Transverse colon (tissue), 4 donors: ENCODE data around the gene WDR89. TPM values are rescaled to one million over a fixed set of nuclear protein-coding genes. Genes with fewer than 3 reads are reported as not detected.

Experiments
- DNase-seq: peaks from one replicate; pipeline ENCODE4 v3.0.0-alpha.2; 2019
- H3K27ac ChIP-seq, 4 donors: fragments of 200-600 bp; sonication (generic); 2 replicates each; pipeline ENCODE4 v1.5.1; 2016 to 2018; ENCODE audit warnings: inconsistent platforms in 4 of 4
- H3K27me3 ChIP-seq: fragments of 200-600 bp; sonication (generic); 2 replicates; pipeline ENCODE4 v1.5.1; 2017; ENCODE audit warnings: inconsistent platforms
- H3K36me3 ChIP-seq, 4 donors: fragments of 200-600 bp; sonication (generic); 2 replicates each; pipeline ENCODE4 v1.5.1; 2017 to 2019; ENCODE audit warnings: inconsistent platforms in 4 of 4
- H3K4me1 ChIP-seq, 4 donors: fragments of 200-600 bp; sonication (generic); 2 replicates each; pipeline ENCODE4 v1.5.1; 2017 to 2020; ENCODE audit warnings: inconsistent platforms in 4 of 4
- H3K4me3 ChIP-seq, 4 donors: fragments of 200-600 bp; sonication (generic); 1 replicate in 1 of 4; 2 replicates in 3 of 4; pipeline versions ENCODE4 v1.5.1 to v1.6.1; 2017 to 2019; ENCODE audit warnings: inconsistent platforms in 4 of 4
- H3K9me3 ChIP-seq, 2 donors: fragments of 200-600 bp; sonication (generic); 2 replicates each; pipeline ENCODE4 v1.5.1; 2017 to 2019; ENCODE audit warnings: inconsistent platforms in 2 of 2
- CTCF ChIP-seq, 5 experiments: fragments of 200-600 bp in 3 of 5; fragments of 450-650 bp in 2 of 5; sonication (generic) in 3 of 5; IDR thresholded peaks; 1 replicate in 2 of 5; 2 replicates in 3 of 5; pipeline ENCODE4 v1.5.1; 2016 to 2017; ENCODE audit warnings: antibody characterized with exemption in 5 of 5, inconsistent platforms in 3 of 5, mild to moderate bottlenecking in 2 of 5, moderate library complexity in 1 of 5
- EP300 ChIP-seq: sonication (generic); formaldehyde crosslinking; IDR thresholded peaks from one replicate; pipeline ENCODE4 v1.6.1; 2017; ENCODE audit warnings: antibody characterized with exemption, low read depth
- POLR2A ChIP-seq: fragments of 450-650 bp; IDR thresholded peaks from one replicate; pipeline ENCODE4 v1.6.1; 2016; ENCODE audit warnings: antibody characterized with exemption, mild to moderate bottlenecking, moderate library complexity
- POLR2AphosphoS5 ChIP-seq, 3 donors: sonication (generic); formaldehyde crosslinking; IDR thresholded peaks; one replicate each; pipeline ENCODE4 v1.6.1; 2016; ENCODE audit warnings: antibody characterized with exemption in 3 of 3
- WGBS, 2 donors: methylation state at CpG; one replicate each; pipeline ENCODE4 v1.1.5; 2018; ENCODE audit warnings: low coverage in 1 of 2; 5-methylcytosine and 5-hydroxymethylcytosine counted together
- in situ Hi-C, 4 donors: fragments of 200-750 bp; cut with MboI; loops; one replicate each; pipeline versions ENCODE4 v1.15.0 to v1.15.1; 2017; ENCODE audit warnings: low sequenced_read_pairs in 3 of 4, low pct_ligation_motif_present in 1 of 4, low pct_unique_long_range_greater_than_20kb in 1 of 4
- intact Hi-C: fragments of 100-400 bp; cut with DNase I; formaldehyde crosslinking; loops from one replicate; pipeline ENCODE4 v1.15.1; 2023; ENCODE audit warnings: low total_unique reads
- total RNA-seq, 4 donors: library from RNA; depleted of rRNA; stranded (reverse); fragments of >200 nt; gene quantifications; one replicate each; pipeline ENCODE4 v1.1.0, GENCODE V29; 2016

WDR89 gene
- total RNA-seq, 4 donors from 2014 or later, result 3.8 to 17.2 (median 7.2) TPM

- no peak overlapping the region for H3K27ac ChIP-seq
- no peaks in the 10 kb centered on the region for H3K27me3 ChIP-seq
- H3K4me1 ChIP-seq, result peaks cover 0 to 11% (median 2%) of the 10 kb centered on the region in 4 donors
- no peak overlapping the region for H3K4me3 ChIP-seq
- no peak for DNase-seq
- H3K36me3 ChIP-seq, result no peaks in the 10 kb centered on the region
- in situ Hi-C loops (no loop called here), intact Hi-C loops (no loop called here)
- TF ChIP-seq CTCF (IDR thresholded peaks at IDR 0.05), result no peak
- no peak for TF ChIP-seq POLR2AphosphoS5 (IDR thresholded peaks at IDR 0.05)
- TF ChIP-seq EP300, result no peak
- no peak for TF ChIP-seq POLR2A
- H3K9me3 ChIP-seq, result no peaks in the 10 kb centered on the region
- WGBS, 2 donors, result 80 to 95% methylated on average over 1 to 5 of the region's 5 CpGs
Measured at GRCh38 chr14:63604626-63605025, 37.0 kb downstream of the WDR89 start.

GRCh38 chr14:63603749-63604277, 37.9 kb downstream of the WDR89 start:
- 72 to 85% methylated on average over 2 to 5 of the region's 5 CpGs for WGBS, 2 donors
- Histone ChIP-seq H3K27ac (no peak overlapping the region), H3K27me3 (no peaks in the 10 kb centered on the region), H3K9me3 (no peaks in the 10 kb centered on the region), H3K4me1 (peaks cover 0 to 11% (median 2%) of the 10 kb centered on the region in 4 donors), H3K36me3 (peaks cover 0 to 3% (median 0%) of the 10 kb centered on the region in 4 donors), H3K4me3 (no peak overlapping the region)
- intact Hi-C loops, result no loop called here
- no peak for DNase-seq
- TF ChIP-seq POLR2A (no peak), POLR2AphosphoS5 (IDR thresholded peaks at IDR 0.05) (no peak), EP300 (no peak), CTCF (IDR thresholded peaks at IDR 0.05) (no peak)
- in situ Hi-C loops, result no loop called here

- no peaks in the 10 kb centered on the region for H3K27me3 ChIP-seq
- H3K9me3 ChIP-seq, result peaks cover 0 to 5% of the 10 kb centered on the region in 2 donors
- intact Hi-C loops, result no loop called here
- no peak for DNase-seq
- no peaks in the 10 kb centered on the region for H3K4me1 ChIP-seq
- WGBS, 2 donors, result 92 to 96% methylated on average over 3 to 4 of the region's 4 CpGs
- H3K36me3 ChIP-seq, result peaks cover 0 to 12% (median 3%) of the 10 kb centered on the region in 4 donors
- no peak overlapping the region for H3K27ac ChIP-seq
- in situ Hi-C loops, result no loop called here
- no peak overlapping the region for H3K4me3 ChIP-seq
- TF ChIP-seq EP300 (no peak), POLR2A (no peak), CTCF (IDR thresholded peaks at IDR 0.05) (no peak), POLR2AphosphoS5 (IDR thresholded peaks at IDR 0.05) (no peak)
Measured at GRCh38 chr14:63598807-63599206, 42.9 kb downstream of the WDR89 start.

- Histone ChIP-seq H3K36me3 (peaks cover 0 to 12% (median 3%) of the 10 kb centered on the region in 4 donors), H3K9me3 (peaks cover 0 to 11% of the 10 kb centered on the region in 2 donors), H3K4me3 (no peak overlapping the region), H3K27me3 (no peaks in the 10 kb centered on the region), H3K27ac (no peak overlapping the region), H3K4me1 (no peaks in the 10 kb centered on the region)
- intact Hi-C loops, result no loop called here
- DNase-seq, result no peak
- TF ChIP-seq CTCF (IDR thresholded peaks at IDR 0.05) (no peak), EP300 (no peak), POLR2AphosphoS5 (IDR thresholded peaks at IDR 0.05) (no peak), POLR2A (no peak)
- in situ Hi-C loops, result no loop called here
- WGBS, 2 donors, result 91 to 94% methylated on average over 2 to 4 of the region's 4 CpGs
Measured at GRCh38 chr14:63596998-63597658, 44.5 kb downstream of the WDR89 start.
